ENCODE data around the gene TRMT1L. TPM values are rescaled to one million over a fixed set of nuclear protein-coding genes. Genes with fewer than 3 reads are reported as not detected.

The TRMT1L gene
- total RNA-seq, 4 donors from 2014 or later, result 7.9 to 29.9 (median 15.3) TPM

DNA sequence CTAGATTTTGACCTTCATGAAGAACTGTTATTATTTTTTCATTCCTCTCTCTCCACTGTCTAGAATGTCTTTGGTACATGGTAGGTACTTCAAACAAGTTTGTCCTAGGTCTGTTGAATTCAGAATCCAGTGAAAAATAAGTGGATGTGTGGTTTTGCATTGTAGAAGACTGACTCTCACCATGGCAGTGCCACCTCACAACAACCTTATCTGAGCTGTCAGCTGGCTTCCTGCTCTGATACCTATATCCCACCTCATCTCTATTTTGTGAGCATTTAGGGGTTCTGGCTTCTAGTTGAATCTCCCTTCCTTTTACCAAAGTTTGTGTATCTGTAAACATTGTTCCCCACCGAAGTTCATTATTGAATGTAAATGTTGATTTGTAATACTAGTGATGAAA, 9.4 kb upstream of the TRMT1L start:
- 17 to 37% methylated on average over 1 of the region's 1 CpG for WGBS, 2 donors
- Histone ChIP-seq H3K27ac (no peak overlapping the region), H3K27me3 (no peaks in the 10 kb centered on the region), H3K4me3 (no peak overlapping the region), H3K4me1 (no peaks in the 10 kb centered on the region), H3K36me3 (peaks cover 0 to 84% (median 12%) of the 10 kb centered on the region in 3 donors), H3K9me3 (no peaks in the 10 kb centered on the region)
- TF ChIP-seq, protein P1, sequence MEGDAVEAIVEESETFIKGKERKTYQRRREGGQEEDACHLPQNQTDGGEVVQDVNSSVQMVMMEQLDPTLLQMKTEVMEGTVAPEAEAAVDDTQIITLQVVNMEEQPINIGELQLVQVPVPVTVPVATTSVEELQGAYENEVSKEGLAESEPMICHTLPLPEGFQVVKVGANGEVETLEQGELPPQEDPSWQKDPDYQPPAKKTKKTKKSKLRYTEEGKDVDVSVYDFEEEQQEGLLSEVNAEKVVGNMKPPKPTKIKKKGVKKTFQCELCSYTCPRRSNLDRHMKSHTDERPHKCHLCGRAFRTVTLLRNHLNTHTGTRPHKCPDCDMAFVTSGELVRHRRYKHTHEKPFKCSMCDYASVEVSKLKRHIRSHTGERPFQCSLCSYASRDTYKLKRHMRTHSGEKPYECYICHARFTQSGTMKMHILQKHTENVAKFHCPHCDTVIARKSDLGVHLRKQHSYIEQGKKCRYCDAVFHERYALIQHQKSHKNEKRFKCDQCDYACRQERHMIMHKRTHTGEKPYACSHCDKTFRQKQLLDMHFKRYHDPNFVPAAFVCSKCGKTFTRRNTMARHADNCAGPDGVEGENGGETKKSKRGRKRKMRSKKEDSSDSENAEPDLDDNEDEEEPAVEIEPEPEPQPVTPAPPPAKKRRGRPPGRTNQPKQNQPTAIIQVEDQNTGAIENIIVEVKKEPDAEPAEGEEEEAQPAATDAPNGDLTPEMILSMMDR (IDR thresholded peaks at IDR 0.05), result no peak
- TF ChIP-seq POLR2A (IDR thresholded peaks at IDR 0.05), result no peak
- intact Hi-C loops (cut with DNase I), result no loop called here
- no peak for DNase-seq

DNA sequence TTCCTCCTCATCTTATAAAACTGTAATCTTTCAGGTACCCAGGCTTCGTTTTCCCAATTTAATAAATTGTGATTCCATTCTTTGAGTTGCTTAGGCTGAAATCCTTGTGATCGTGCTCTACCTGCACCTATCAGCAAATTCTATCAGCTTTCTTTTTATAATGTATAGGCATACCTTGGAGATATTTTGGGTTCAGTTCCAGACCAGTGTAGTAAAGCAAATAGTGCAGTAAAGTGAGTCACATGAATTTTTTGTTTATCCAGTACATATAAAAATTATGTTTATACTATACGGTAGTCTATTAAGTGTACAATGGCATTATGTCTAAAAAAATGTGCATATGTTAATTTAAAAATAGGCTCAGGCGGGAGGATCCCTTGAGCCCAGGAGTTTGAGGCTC, 5.7 kb upstream of the TRMT1L start:
- H3K27me3 ChIP-seq, result no peaks in the 10 kb centered on the region
- no peak overlapping the region for H3K27ac ChIP-seq
- H3K9me3 ChIP-seq, result no peaks in the 10 kb centered on the region
- WGBS, 2 donors, result 86 to 92% methylated on average over 4 of the region's 4 CpGs
- no peak overlapping the region for H3K4me3 ChIP-seq
- intact Hi-C loops (cut with DNase I), result no loop called here
- H3K36me3 ChIP-seq, result peaks cover 0 to 59% (median 7%) of the 10 kb centered on the region in 3 donors
- H3K4me1 ChIP-seq, result peaks cover 0 to 12% (median 3%) of the 10 kb centered on the region in 3 donors
- no peak for DNase-seq
- no peak for TF ChIP-seq POLR2A (IDR thresholded peaks at IDR 0.05)
- TF ChIP-seq, protein P1 (IDR thresholded peaks at IDR 0.05), result no peak

DNA sequence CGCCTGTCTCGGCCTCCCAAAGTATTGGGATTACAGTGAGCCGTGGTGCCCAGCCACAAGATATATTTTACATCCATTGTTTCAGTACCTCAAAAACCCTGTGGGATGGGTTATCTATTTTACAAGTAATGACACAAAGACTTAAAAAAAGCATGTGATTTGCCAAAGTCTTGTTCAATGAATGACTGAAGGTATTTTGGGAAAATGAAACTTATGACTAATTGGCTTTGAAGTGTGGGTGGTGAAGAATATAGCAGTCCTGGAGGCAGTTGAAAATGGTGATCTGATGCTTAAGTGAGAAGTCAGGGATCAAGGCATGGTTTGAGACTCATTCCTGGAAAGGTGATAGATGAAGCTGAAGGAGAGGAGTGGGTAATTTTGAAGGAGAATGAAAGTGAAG, 3.2 kb upstream of the TRMT1L start:
- DNase-seq, result no peak
- TF ChIP-seq, protein P1 (IDR thresholded peaks at IDR 0.05), result no peak
- no peak for TF ChIP-seq POLR2A (IDR thresholded peaks at IDR 0.05)
- peaks cover 0 to 36% (median 6%) of the 10 kb centered on the region in 3 donors for H3K36me3 ChIP-seq
- 52 to 65% methylated on average over 3 of the region's 3 CpGs for WGBS, 2 donors
- no peaks in the 10 kb centered on the region for H3K9me3 ChIP-seq
- no peak overlapping the region for H3K27ac ChIP-seq
- H3K4me1 ChIP-seq, result peaks cover 0 to 24% (median 8%) of the 10 kb centered on the region in 3 donors
- H3K4me3 ChIP-seq, result no peak overlapping the region
- intact Hi-C loops (cut with DNase I), result no loop called here
- H3K27me3 ChIP-seq, result no peaks in the 10 kb centered on the region

- Histone ChIP-seq H3K4me1 (peaks cover 0 to 35% (median 13%) of the 10 kb centered on the region in 3 donors), H3K27me3 (no peaks in the 10 kb centered on the region), H3K4me3 (peak overlapping the region in 1 of 4 donors; percentile 95), H3K9me3 (no peaks in the 10 kb centered on the region), H3K27ac (no peak overlapping the region), H3K36me3 (peaks cover 0 to 27% (median 0%) of the 10 kb centered on the region in 3 donors)
- WGBS, 2 donors, result 65 to 84% methylated on average over 2 of the region's 2 CpGs
- no peak for DNase-seq
- TF ChIP-seq POLR2A (IDR thresholded peaks at IDR 0.05), result no peak
- TF ChIP-seq, protein P1 (IDR thresholded peaks at IDR 0.05), result no peak
- intact Hi-C loops (cut with DNase I), result no loop called here
Measured at GRCh38 chr1:185158800-185159199, 2.0 kb upstream of the TRMT1L start.

DNA sequence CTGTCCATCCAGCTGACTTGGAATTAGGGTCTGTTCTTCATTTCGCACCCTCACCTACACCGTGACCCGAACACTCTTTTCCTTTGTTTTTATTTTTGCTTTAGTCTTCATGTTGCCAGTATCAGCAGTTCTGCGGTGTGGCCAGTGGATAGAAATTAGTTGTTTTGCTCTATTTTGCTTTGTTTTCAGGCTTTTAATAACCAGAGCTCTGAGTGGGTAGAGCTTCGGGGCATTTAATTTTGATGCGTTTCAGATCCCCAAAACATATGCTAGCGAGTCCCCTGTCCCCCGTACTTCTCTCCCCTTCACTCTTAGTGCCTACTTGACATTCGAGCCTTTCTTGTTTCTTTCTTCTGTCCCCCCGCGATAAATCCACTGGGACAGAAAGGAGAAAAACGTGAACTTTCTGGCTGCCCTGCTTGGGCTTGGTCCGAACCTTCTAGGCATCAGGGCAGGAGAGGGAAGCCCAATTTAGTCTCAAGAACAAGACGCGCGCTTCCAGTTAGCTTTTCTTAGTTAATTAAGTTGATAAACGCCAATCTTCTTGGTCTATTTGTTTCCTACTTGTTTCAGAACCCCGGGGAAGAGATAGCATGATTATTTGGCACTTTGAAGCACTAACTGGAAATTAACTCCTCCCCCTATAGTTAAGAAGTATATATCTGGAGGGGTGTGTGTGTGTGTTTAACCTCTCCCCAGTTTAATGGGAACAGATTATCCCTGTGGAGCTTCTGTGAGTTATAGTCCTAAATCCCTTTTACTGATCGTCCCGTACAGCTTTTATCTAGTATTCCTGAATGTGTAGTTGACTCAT, 1.1 kb upstream of the TRMT1L start:
- intact Hi-C loops (cut with DNase I), result no loop called here
- no peak for DNase-seq

More for the DNA sequence above, 1.1 kb upstream of the TRMT1L start:
- H3K27me3 ChIP-seq, result no peaks in the 10 kb centered on the region
- peaks cover 0 to 19% (median 0%) of the 10 kb centered on the region in 3 donors for H3K36me3 ChIP-seq
- 0 to 3% methylated on average over 19 to 20 of the region's 20 CpGs for WGBS, 2 donors
- H3K27ac ChIP-seq, result peak overlapping the region; percentile 96 to 99 (median 98)
- peak in 2 of 4 donors; percentile 21 to 50 for TF ChIP-seq POLR2A (IDR thresholded peaks at IDR 0.05)
- TF ChIP-seq, protein P1 (IDR thresholded peaks at IDR 0.05), result no peak
- peaks cover 0 to 38% (median 13%) of the 10 kb centered on the region in 3 donors for H3K4me1 ChIP-seq
- no peaks in the 10 kb centered on the region for H3K9me3 ChIP-seq
- peak overlapping the region; percentile 64 to 95 (median 88) for H3K4me3 ChIP-seq
